HEK293 (cell line): ENCODE results near the gene SMAGP.
A peak's percentile ranks its signal among the peaks of the same experiment; 100 is the strongest.
"Not testable (repeated sequence)": the region's sequence is repeated elsewhere in the genome, so short reads cannot be mapped to it uniquely, and the experiment has no call there.

Experiments used
- CTCF ChIA-PET: fragments of 350-600 bp; formaldehyde crosslinking; extraction: SDS; loops from one replicate; lab custom pipeline; 2021; ENCODE audit warnings: antibody characterized with exemption; lab: Yijun Ruan, JAX
- POLR2A ChIA-PET: fragments of 300-600 bp; formaldehyde crosslinking; extraction: SDS; loops from one replicate; lab custom pipeline; 2020; ENCODE audit warnings: antibody characterized with exemption, inconsistent platforms; lab: Yijun Ruan, JAX
- H3K27ac ChIP-seq: fragments of 200-500 bp; sonication (Bioruptor generic); 2 replicates; pipeline ENCODE4 v1.5.1; 2014; ENCODE audit warnings: low read depth, low read length, control low read depth, inconsistent platforms; ENCODE audit errors: extremely low read depth
- H3K36me3 ChIP-seq, 2 experiments: fragments of 200-500 bp in 1 of 2; sonication (Bioruptor generic) in 1 of 2; 1 replicate in 1 of 2; 2 replicates in 1 of 2; pipeline ENCODE4 v1.5.1; 2014 to 2017; ENCODE audit warnings: inconsistent platforms in 2 of 2, low read length in 2 of 2; ENCODE audit not compliant: control insufficient read depth in 2 of 2, insufficient read depth in 1 of 2
- H3K4me1 ChIP-seq: fragments of 200-500 bp; sonication (Bioruptor generic); 2 replicates; pipeline ENCODE4 v1.5.1; 2014; ENCODE audit warnings: mild to moderate bottlenecking, low read length, inconsistent platforms; ENCODE audit not compliant: control insufficient read depth, insufficient read depth
- H3K4me3 ChIP-seq: 2 replicates; pipeline ENCODE4 v1.5.1; 2011; ENCODE audit warnings: low read depth, mild to moderate bottlenecking, control low read depth, low read length, moderate library complexity
- H3K9me3 ChIP-seq: fragments of 200-500 bp; sonication (Bioruptor generic); 2 replicates; pipeline ENCODE4 v1.5.1; 2014; ENCODE audit warnings: low read depth, low read length, inconsistent platforms; ENCODE audit not compliant: control insufficient read depth, insufficient read depth
- GLIS1 ChIP-seq: fragments of 450-650 bp; formaldehyde crosslinking; IDR thresholded peaks from 2 replicates; pipeline ENCODE4 v1.5.1; 2016; ENCODE audit warnings: missing biosample characterization, missing genetic modification characterization
- SCRT2 ChIP-seq: fragments of 450-650 bp; formaldehyde crosslinking; IDR thresholded peaks from 2 replicates; pipeline ENCODE4 v1.5.1; 2016; ENCODE audit warnings: missing biosample characterization, missing genetic modification characterization
- YY2 ChIP-seq: fragments of 450-650 bp; formaldehyde crosslinking; IDR thresholded peaks from 2 replicates; pipeline ENCODE4 v1.5.1; 2016; ENCODE audit warnings: missing biosample characterization, missing genetic modification characterization
- ZEB2 ChIP-seq: fragments of 450-650 bp; formaldehyde crosslinking; IDR thresholded peaks from 2 replicates; pipeline ENCODE4 v1.5.1; 2016; ENCODE audit warnings: missing biosample characterization, missing genetic modification characterization
- ZNF24 ChIP-seq: fragments of 450-650 bp; formaldehyde crosslinking; IDR thresholded peaks from 2 replicates; pipeline ENCODE4 v1.5.1; 2016; ENCODE audit warnings: missing biosample characterization, missing genetic modification characterization
- ZNF549 ChIP-seq: fragments of 450-650 bp; IDR thresholded peaks from 2 replicates; pipeline ENCODE4 v1.5.1; 2018; ENCODE audit warnings: missing biosample characterization, missing genetic modification characterization, mild to moderate bottlenecking, inconsistent platforms, moderate library complexity
- ZNF747 ChIP-seq: fragments of 450-650 bp; formaldehyde crosslinking; IDR thresholded peaks from 2 replicates; pipeline ENCODE4 v1.5.1; 2016; ENCODE audit warnings: missing biosample characterization, missing genetic modification characterization
- ZNF776 ChIP-seq: fragments of 450-650 bp; formaldehyde crosslinking; IDR thresholded peaks from 2 replicates; pipeline ENCODE4 v1.5.0; 2017; ENCODE audit warnings: missing biosample characterization, missing genetic modification characterization, borderline replicate concordance
- TF ChIP-seq, protein P1 (sequence below): fragments of 450-650 bp; formaldehyde crosslinking; IDR thresholded peaks from 2 replicates; pipeline ENCODE4 v1.5.1; 2016; ENCODE audit warnings: missing biosample characterization, missing genetic modification characterization
- TF ChIP-seq, protein P2 (sequence below): fragments of 450-650 bp; formaldehyde crosslinking; IDR thresholded peaks from 2 replicates; pipeline ENCODE4 v1.5.1; 2016; ENCODE audit warnings: missing biosample characterization, missing genetic modification characterization, low read depth
- TF ChIP-seq, protein P3 (sequence below): fragments of 450-650 bp; IDR thresholded peaks from 2 replicates; pipeline ENCODE4 v1.5.1; 2018; ENCODE audit warnings: missing biosample characterization, mild to moderate bottlenecking, missing genetic modification characterization
- TF ChIP-seq, protein P4 (sequence below): fragments of 450-650 bp; formaldehyde crosslinking; IDR thresholded peaks from 2 replicates; pipeline ENCODE4 v1.5.0; 2017; ENCODE audit warnings: missing biosample characterization, missing genetic modification characterization, borderline replicate concordance

The SMAGP gene

DNA sequence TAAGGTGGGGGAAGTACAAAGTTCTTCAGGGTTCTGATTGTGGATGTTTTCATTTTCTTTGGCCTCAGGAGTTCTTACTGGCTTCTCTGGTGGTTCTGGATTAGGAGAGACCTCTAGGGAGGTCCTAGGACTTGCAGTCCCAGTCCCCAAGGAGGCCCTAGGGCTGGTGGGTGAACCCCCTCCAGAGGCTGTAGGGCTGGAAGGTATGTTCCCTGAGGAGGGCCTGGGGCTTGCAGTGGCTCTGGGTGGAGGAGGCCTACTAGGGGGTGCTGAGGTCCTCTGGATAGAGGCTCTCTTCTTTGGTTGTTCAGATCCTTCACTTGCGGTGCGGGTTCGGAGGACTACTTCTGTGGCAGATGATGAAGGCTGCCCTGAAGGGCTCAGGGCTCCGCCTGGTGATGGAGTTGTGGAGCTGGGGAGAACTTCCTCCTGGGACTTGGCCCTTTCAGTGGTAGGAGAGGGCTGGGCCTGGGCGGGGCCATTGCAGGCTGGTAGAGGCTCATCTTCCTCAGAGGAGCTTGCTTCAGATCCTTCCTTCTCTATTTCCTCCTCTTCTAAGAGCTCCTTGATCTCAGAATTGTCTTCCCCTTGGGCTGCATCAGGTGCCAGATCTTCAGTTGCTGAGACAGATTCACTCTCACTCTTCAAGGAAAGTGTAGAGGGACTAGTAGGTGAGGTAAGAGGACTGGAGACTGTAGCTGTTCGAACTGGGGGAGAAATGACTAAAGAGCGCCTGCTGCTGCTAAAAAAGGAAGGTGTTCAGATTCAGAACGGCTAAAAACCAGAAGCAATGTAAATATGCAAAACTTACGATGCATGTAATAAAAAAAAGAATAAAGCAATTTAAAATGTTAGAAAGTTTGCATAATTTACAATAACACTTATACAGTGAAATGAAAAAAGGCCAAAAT is 21.6 kb upstream of the SMAGP start:
- ChIA-PET POLR2A (interaction anchor here (0.5 to 0.6 kb wide), 2 partner anchors 15 to 44 kb away, joined by 3 to 6 read pairs; no protein-coding TSS in a partner anchor), CTCF (interaction anchor here (0.6 to 1.0 kb wide), 5 partner anchors 44 to 215 kb away, joined by 3 to 5 read pairs (median 3); no protein-coding TSS in a partner anchor)
- H3K9me3 ChIP-seq, H3K4me1 ChIP-seq, H3K4me3 ChIP-seq, H3K27ac ChIP-seq, H3K36me3 ChIP-seq: not testable (repeated sequence)

DNA sequence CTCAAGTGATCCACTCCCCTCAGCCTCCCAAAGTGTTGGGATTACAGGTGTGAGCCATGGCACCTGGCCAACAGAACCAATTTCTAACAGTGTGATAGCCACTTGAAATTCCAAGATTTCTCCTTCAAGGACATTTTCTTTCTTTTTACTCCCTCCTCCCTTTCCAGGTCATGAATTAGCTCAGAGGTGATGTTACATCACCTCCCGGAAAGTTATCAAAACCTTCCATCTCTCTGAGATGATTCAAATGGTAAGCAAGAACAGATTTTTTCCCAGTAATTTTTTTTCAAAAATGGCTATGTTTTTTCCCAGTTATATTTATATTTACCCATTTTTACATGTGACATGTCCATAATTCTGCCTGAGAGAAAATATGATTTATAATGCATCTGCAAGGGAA is 15.6 kb upstream of the SMAGP start:
- H3K27ac ChIP-seq = no peak overlapping the region
- H3K9me3 ChIP-seq = no peaks in the 10 kb centered on the region
- no peaks in the 10 kb centered on the region for H3K4me1 ChIP-seq
- no peaks in the 10 kb centered on the region for H3K36me3 ChIP-seq
- ChIA-PET POLR2A (no interaction called here), CTCF (interaction anchor here (0.5 kb wide), 1 partner anchor 15 kb away, joined by 3 read pairs; no protein-coding TSS in a partner anchor)
- TF ChIP-seq ZNF24 (tag by site-specific recombination) (no peak), ZNF747 (no peak), ZNF776 (tag by site-specific recombination) (no peak), ZNF549 (tag by site-specific recombination) (no peak), GLIS1 (tag by site-specific recombination) (no peak), ZEB2 (0 out of 2 replicates have a peak, but pooled peaks have one; percentile 16)
- TF ChIP-seq, protein P1, sequence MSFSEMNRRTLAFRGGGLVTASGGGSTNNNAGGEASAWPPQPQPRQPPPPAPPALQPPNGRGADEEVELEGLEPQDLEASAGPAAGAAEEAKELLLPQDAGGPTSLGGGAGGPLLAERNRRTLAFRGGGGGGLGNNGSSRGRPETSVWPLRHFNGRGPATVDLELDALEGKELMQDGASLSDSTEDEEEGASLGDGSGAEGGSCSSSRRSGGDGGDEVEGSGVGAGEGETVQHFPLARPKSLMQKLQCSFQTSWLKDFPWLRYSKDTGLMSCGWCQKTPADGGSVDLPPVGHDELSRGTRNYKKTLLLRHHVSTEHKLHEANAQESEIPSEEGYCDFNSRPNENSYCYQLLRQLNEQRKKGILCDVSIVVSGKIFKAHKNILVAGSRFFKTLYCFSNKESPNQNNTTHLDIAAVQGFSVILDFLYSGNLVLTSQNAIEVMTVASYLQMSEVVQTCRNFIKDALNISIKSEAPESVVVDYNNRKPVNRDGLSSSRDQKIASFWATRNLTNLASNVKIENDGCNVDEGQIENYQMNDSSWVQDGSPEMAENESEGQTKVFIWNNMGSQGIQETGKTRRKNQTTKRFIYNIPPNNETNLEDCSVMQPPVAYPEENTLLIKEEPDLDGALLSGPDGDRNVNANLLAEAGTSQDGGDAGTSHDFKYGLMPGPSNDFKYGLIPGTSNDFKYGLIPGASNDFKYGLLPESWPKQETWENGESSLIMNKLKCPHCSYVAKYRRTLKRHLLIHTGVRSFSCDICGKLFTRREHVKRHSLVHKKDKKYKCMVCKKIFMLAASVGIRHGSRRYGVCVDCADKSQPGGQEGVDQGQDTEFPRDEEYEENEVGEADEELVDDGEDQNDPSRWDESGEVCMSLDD = no peak
- no peak overlapping the region for H3K4me3 ChIP-seq

DNA sequence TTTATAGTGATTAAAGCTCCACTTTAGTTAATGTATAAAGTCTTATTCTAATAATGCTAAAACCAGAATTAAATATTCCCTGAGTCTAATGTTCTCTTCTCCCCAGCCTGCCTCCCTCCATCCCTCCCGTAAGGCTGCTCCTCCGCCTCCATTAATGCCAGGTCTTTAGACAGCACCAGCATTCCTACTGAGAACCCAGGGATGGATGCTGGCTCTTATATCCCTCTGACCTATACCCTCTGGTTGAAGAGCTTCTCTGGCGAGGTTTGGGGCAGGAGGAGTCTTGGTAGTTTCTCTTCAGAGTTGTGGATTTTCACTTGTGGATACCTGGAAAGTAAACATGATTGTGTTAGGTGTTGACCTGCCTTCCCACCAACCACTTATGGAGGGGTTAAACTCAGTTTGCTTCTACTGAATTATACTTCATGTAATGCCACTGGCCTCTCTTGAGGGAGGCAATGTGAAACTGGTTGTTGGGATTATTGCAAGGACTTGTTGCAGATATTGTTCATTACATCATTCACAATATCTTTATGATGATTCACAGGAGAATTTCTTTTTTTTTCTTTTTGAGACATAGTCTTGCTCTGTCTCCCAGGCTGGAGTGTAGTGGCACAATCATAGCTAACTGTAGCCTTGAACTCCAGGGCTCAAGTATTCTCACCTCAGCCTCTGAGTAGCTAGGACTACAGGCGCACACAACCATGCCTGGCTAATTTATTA is 11.1 kb upstream of the SMAGP start:
- Histone ChIP-seq H3K4me3 (no peak overlapping the region), H3K27ac (no peak overlapping the region), H3K9me3 (no peaks in the 10 kb centered on the region), H3K4me1 (no peaks in the 10 kb centered on the region), H3K36me3 (no peaks in the 10 kb centered on the region)
- ChIA-PET POLR2A (interaction anchor here (0.9 kb wide), 1 partner anchor 10 kb away, joined by 3 read pairs; no protein-coding TSS in a partner anchor), CTCF (interaction anchor here (0.6 to 1.5 kb wide), 4 partner anchors 17 to 60 kb away, joined by 3 to 4 read pairs (median 3); no protein-coding TSS in a partner anchor)
- TF ChIP-seq, protein P2, sequence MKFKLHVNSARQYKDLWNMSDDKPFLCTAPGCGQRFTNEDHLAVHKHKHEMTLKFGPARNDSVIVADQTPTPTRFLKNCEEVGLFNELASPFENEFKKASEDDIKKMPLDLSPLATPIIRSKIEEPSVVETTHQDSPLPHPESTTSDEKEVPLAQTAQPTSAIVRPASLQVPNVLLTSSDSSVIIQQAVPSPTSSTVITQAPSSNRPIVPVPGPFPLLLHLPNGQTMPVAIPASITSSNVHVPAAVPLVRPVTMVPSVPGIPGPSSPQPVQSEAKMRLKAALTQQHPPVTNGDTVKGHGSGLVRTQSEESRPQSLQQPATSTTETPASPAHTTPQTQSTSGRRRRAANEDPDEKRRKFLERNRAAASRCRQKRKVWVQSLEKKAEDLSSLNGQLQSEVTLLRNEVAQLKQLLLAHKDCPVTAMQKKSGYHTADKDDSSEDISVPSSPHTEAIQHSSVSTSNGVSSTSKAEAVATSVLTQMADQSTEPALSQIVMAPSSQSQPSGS (tag by site-specific recombination) = peak; percentile 59; the same call in 1 of the 2 replicates
- peak; percentile 91 for TF ChIP-seq SCRT2 (tag by site-specific recombination)
- TF ChIP-seq, protein P3, sequence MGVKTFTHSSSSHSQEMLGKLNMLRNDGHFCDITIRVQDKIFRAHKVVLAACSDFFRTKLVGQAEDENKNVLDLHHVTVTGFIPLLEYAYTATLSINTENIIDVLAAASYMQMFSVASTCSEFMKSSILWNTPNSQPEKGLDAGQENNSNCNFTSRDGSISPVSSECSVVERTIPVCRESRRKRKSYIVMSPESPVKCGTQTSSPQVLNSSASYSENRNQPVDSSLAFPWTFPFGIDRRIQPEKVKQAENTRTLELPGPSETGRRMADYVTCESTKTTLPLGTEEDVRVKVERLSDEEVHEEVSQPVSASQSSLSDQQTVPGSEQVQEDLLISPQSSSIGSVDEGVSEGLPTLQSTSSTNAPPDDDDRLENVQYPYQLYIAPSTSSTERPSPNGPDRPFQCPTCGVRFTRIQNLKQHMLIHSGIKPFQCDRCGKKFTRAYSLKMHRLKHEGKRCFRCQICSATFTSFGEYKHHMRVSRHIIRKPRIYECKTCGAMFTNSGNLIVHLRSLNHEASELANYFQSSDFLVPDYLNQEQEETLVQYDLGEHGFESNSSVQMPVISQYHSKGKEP (tag by site-specific recombination) = no peak
- no peak for TF ChIP-seq YY2 (tag by site-specific recombination)
- TF ChIP-seq, protein P4, sequence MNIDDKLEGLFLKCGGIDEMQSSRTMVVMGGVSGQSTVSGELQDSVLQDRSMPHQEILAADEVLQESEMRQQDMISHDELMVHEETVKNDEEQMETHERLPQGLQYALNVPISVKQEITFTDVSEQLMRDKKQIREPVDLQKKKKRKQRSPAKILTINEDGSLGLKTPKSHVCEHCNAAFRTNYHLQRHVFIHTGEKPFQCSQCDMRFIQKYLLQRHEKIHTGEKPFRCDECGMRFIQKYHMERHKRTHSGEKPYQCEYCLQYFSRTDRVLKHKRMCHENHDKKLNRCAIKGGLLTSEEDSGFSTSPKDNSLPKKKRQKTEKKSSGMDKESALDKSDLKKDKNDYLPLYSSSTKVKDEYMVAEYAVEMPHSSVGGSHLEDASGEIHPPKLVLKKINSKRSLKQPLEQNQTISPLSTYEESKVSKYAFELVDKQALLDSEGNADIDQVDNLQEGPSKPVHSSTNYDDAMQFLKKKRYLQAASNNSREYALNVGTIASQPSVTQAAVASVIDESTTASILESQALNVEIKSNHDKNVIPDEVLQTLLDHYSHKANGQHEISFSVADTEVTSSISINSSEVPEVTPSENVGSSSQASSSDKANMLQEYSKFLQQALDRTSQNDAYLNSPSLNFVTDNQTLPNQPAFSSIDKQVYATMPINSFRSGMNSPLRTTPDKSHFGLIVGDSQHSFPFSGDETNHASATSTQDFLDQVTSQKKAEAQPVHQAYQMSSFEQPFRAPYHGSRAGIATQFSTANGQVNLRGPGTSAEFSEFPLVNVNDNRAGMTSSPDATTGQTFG (tag by site-specific recombination) = no peak
